Ishikawa (cell line): ENCODE results near the gene GDPD1.

Experiments used
- CEBPB ChIP-seq: IDR thresholded peaks from 2 replicates; pipeline ENCODE4 v1.6.1; 2012
- CREB1 ChIP-seq: IDR thresholded peaks from 2 replicates; pipeline ENCODE4 v1.6.1; 2012; ENCODE audit warnings: low read depth
- EGR1 ChIP-seq: IDR thresholded peaks from 2 replicates; pipeline ENCODE4 v1.6.1; 2012
- EP300 ChIP-seq: IDR thresholded peaks from 2 replicates; pipeline ENCODE4 v1.6.1; 2012; ENCODE audit warnings: borderline replicate concordance
- FOXM1 ChIP-seq: IDR thresholded peaks from 2 replicates; pipeline ENCODE4 v1.6.1; 2012; ENCODE audit warnings: low read depth, borderline replicate concordance
- MAX ChIP-seq: IDR thresholded peaks from 2 replicates; pipeline ENCODE4 v1.6.1; 2012
- NFIC ChIP-seq: IDR thresholded peaks from 2 replicates; pipeline ENCODE4 v1.6.1; 2012
- RAD21 ChIP-seq: IDR thresholded peaks from 2 replicates; pipeline ENCODE4 v1.6.1; 2012; ENCODE audit warnings: low read depth
- REST ChIP-seq: IDR thresholded peaks from 2 replicates; pipeline ENCODE4 v1.6.1; 2012; ENCODE audit warnings: low read depth, mild to moderate bottlenecking
- TAF1 ChIP-seq: IDR thresholded peaks from 2 replicates; pipeline ENCODE4 v1.6.1; 2012; ENCODE audit warnings: low read depth, mild to moderate bottlenecking
- TEAD4 ChIP-seq: IDR thresholded peaks from 2 replicates; pipeline ENCODE4 v1.6.1; 2012
- USF1 ChIP-seq: IDR thresholded peaks from 2 replicates; pipeline ENCODE4 v1.6.1; 2012
- YY1 ChIP-seq: IDR thresholded peaks from 2 replicates; pipeline ENCODE4 v1.6.1; 2012; ENCODE audit warnings: low read depth
- ZBTB7A ChIP-seq: IDR thresholded peaks from 2 replicates; pipeline ENCODE4 v1.6.1; 2012; ENCODE audit warnings: low read depth

DNA sequence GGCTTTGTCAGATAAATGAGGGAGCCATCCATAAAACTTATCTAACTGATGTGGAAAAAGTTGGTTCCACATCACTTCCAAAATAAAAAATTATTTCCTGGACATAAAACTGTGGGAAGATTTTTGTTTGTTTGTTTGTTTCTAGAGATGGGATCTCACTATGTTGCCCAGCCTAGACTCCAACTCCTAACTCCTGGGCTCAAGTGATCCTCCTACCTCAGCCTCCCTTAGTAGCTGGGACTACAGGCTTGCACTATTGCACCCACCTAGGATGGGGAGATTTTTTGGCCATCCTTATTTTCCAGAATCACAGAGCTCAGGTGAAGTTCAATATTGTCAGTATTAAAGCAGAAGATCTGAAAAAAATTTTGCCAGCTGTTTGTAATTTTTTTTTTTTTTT lies 34.3 kb upstream of the GDPD1 start:
- no peak for TF ChIP-seq CEBPB
- no peak for TF ChIP-seq EGR1
- TF ChIP-seq TEAD4: no peak
- no peak for TF ChIP-seq TAF1
- no peak for TF ChIP-seq EP300
- TF ChIP-seq USF1: no peak
- no peak for TF ChIP-seq REST
- no peak for TF ChIP-seq RAD21
- no peak for TF ChIP-seq NFIC
- no peak for TF ChIP-seq CREB1
- TF ChIP-seq ZBTB7A: no peak
- no peak for TF ChIP-seq YY1
- TF ChIP-seq FOXM1: no peak
- no peak for TF ChIP-seq MAX
